ENCODE data around the gene KATNAL1.

The KATNAL1 gene

DNA sequence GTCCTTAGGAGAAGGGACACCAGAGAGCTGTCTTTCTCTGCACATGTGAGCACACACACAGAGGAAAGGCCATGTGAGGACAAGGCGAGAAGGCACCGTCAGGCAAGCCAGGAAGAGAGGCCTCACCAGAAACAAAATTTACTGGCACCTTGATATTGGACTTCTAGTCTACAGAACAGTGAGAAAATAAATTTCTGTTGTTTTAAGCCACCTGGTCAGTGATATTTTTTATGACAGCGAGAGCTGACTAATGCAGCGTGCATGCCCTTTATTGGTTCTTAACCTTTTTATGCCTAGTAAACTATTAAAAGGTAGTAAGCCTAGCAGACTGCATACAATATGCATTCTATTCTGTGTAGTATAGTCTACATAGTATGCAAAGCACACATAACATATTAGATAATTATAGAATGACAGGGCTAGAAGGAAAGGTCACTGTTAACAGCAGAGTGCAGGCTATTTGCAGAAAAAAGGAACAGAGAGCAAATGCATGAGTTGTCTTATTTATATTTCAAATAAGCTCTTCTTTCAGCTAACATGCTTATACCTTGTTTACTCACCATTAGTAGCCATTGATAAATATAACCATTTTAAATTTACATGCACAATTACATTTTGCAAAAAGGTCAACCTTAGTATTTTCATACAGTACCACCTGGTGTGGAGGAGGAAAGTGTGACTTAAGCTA, 25.2 kb upstream of the KATNAL1 start:
- no peak for DNase-seq (ENCODE audit: extremely low read depth, low read depth)
- TF ChIP-seq CTCF (IDR thresholded peaks at IDR 0.05; ENCODE audit: low read depth, low read length): no peak

DNA sequence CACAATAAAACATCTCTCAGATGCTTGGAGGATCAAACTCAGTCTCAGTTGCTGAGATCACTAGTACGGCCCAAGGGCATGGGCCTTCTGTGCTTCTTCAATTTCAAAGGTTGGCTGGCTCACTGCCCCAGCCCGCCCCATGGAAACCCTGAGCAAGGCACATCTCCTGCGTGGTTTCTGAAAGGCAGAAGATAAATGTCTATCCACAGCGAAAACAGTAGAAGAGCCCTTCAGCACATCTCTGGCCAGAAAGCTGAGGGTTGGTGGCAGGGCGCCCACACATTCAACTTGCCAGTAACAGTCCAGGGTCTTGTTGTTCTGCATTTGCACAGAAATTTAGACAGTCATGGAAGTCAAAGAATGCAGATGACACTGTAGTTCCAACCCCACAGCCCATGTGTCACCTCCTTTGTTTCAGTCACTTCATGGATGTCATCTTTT, 24.0 kb upstream of the KATNAL1 start:
- no peak for DNase-seq (ENCODE audit: extremely low read depth, low read depth)
- no peak for TF ChIP-seq CTCF (IDR thresholded peaks at IDR 0.05; ENCODE audit: low read depth, low read length)

GRCh38 chr13:30329009-30329585, 21.7 kb upstream of the KATNAL1 start:
- DNase-seq (ENCODE audit: extremely low read depth, low read depth): no peak
- TF ChIP-seq CTCF (IDR thresholded peaks at IDR 0.05; ENCODE audit: low read depth, low read length): no peak

GRCh38 chr13:30325668-30326067, 18.3 kb upstream of the KATNAL1 start:
- DNase-seq (ENCODE audit: extremely low read depth, low read depth): no peak
- no peak for TF ChIP-seq CTCF (IDR thresholded peaks at IDR 0.05; ENCODE audit: low read depth, low read length)

DNA sequence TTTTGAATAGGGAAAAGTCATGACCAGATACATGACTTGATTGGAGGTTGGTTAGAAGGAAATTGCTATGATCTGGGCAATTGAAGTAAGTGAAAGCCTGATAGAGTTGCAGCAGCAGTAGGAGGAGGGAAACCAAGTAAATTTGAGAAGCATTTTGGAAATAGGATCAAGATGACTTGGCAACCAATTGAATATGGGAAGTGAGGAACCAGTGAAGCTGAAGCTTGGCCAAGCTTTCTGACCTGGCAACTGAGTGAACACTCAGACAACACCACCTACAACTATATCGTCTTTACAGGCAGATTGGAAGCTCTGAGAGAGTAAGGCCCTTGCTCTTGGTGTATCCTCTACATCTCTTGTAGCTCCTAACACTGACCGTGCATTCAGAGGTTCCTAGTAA, 16.2 kb upstream of the KATNAL1 start:
- DNase-seq (ENCODE audit: extremely low read depth, low read depth): peak; percentile 36
- TF ChIP-seq CTCF (IDR thresholded peaks at IDR 0.05; ENCODE audit: low read depth, low read length): no peak

GRCh38 chr13:30322428-30322827, 15.1 kb upstream of the KATNAL1 start:
- DNase-seq (ENCODE audit: extremely low read depth, low read depth): no peak
- TF ChIP-seq CTCF (IDR thresholded peaks at IDR 0.05; ENCODE audit: low read depth, low read length): no peak

- no peak for DNase-seq (ENCODE audit: extremely low read depth, low read depth)
- no peak for TF ChIP-seq CTCF (IDR thresholded peaks at IDR 0.05; ENCODE audit: low read depth, low read length)
These were observed 13.9 kb upstream of the KATNAL1 start for GRCh38 chr13:30321256-30321655.
